Thyroid gland (tissue), 4 donors: Measurements from ENCODE around the gene OVOL3. TPM values are rescaled to one million over a fixed set of nuclear protein-coding genes. Genes with fewer than 3 reads are reported as not detected.

ENCODE experiments used
- DNase-seq, 2 donors: peaks; one replicate each; pipeline ENCODE4 v3.0.0-alpha.2; 2019
- H3K27ac ChIP-seq, 3 donors: fragments of 200-600 bp; sonication (generic); 1 replicate in 2 of 3; 2 replicates in 1 of 3; pipeline ENCODE4 v1.5.1; 2016 to 2019; ENCODE audit warnings: mild to moderate bottlenecking in 1 of 3, moderate library complexity in 1 of 3
- H3K27me3 ChIP-seq: fragments of 200-600 bp; sonication (generic); one replicate; pipeline ENCODE4 v1.5.1; 2019
- H3K36me3 ChIP-seq, 2 donors: fragments of 200-600 bp; sonication (generic); one replicate each; pipeline ENCODE4 v1.5.1; 2016 to 2019
- H3K4me1 ChIP-seq, 2 donors: fragments of 200-600 bp; sonication (generic); one replicate each; pipeline ENCODE4 v1.5.1; 2017 to 2019
- H3K4me3 ChIP-seq, 3 donors: fragments of 200-600 bp; sonication (generic); replicated peaks in 1 of 3; 1 replicate in 2 of 3; 2 replicates in 1 of 3; pipeline ENCODE4 v1.5.1; 2016; ENCODE audit warnings: mild to moderate bottlenecking in 1 of 3
- H3K9me3 ChIP-seq: fragments of 200-600 bp; sonication (generic); one replicate; pipeline ENCODE4 v1.5.1; 2017
- CTCF ChIP-seq, 6 experiments: fragments of 200-600 bp in 3 of 6; fragments of 450-650 bp in 3 of 6; sonication (generic) in 3 of 6; IDR thresholded peaks; one replicate each; pipeline ENCODE4 v1.5.1; 2016 to 2019; ENCODE audit warnings: antibody characterized with exemption in 6 of 6, mild to moderate bottlenecking in 2 of 6, inconsistent platforms in 1 of 6, moderate library complexity in 1 of 6
- POLR2A ChIP-seq, 2 donors: fragments of 450-650 bp; IDR thresholded peaks; one replicate each; pipeline ENCODE4 v1.6.1; 2017; ENCODE audit warnings: antibody characterized with exemption in 2 of 2, mild to moderate bottlenecking in 2 of 2, moderate library complexity in 1 of 2
- WGBS, 2 donors: methylation state at CpG; one replicate each; pipeline ENCODE4 v1.1.5; 2017; 5-methylcytosine and 5-hydroxymethylcytosine counted together
- intact Hi-C: fragments of 100-400 bp; cut with DNase I; formaldehyde crosslinking; loops from one replicate; pipeline ENCODE4 v1.15.1; 2023
- total RNA-seq, 4 donors: library from RNA; depleted of rRNA; stranded (reverse); fragments of >200 nt; gene quantifications; one replicate each; pipeline ENCODE4 v1.2.3, GENCODE V29; 2016

The OVOL3 gene
- total RNA-seq, 4 donors from 2014 or later = not detected

GRCh38 chr19:36092566-36092965 lies 18.4 kb upstream of the OVOL3 start:
- Histone ChIP-seq H3K4me1 (no peaks in the 10 kb centered on the region), H3K4me3 (no peak overlapping the region), H3K27me3 (no peaks in the 10 kb centered on the region), H3K36me3 (no peaks in the 10 kb centered on the region), H3K27ac (no peak overlapping the region), H3K9me3 (no peaks in the 10 kb centered on the region)
- DNase-seq = no peak
- WGBS, 2 donors = 97 to 98% methylated on average over 5 to 6 of the region's 7 CpGs
- TF ChIP-seq POLR2A (IDR thresholded peaks at IDR 0.05) (no peak), CTCF (IDR thresholded peaks at IDR 0.05) (no peak)
- intact Hi-C loops = no loop called here

- intact Hi-C loops = no loop called here
- no peak overlapping the region for H3K27ac ChIP-seq
- no peaks in the 10 kb centered on the region for H3K27me3 ChIP-seq
- DNase-seq = no peak
- no peaks in the 10 kb centered on the region for H3K4me1 ChIP-seq
- no peaks in the 10 kb centered on the region for H3K9me3 ChIP-seq
- WGBS, 2 donors = 89 to 90% methylated on average over 5 of the region's 5 CpGs
- TF ChIP-seq POLR2A (IDR thresholded peaks at IDR 0.05) (no peak), CTCF (IDR thresholded peaks at IDR 0.05) (no peak)
- H3K36me3 ChIP-seq = no peaks in the 10 kb centered on the region
- no peak overlapping the region for H3K4me3 ChIP-seq
Observed at GRCh38 chr19:36093146-36093662, 17.7 kb upstream of the OVOL3 start.

GRCh38 chr19:36093687-36094086 lies 17.3 kb upstream of the OVOL3 start:
- intact Hi-C loops = no loop called here
- TF ChIP-seq POLR2A (IDR thresholded peaks at IDR 0.05) = no peak
- TF ChIP-seq CTCF (IDR thresholded peaks at IDR 0.05) = no peak
- Histone ChIP-seq H3K9me3 (no peaks in the 10 kb centered on the region), H3K27ac (no peak overlapping the region), H3K4me3 (no peak overlapping the region), H3K4me1 (no peaks in the 10 kb centered on the region), H3K27me3 (no peaks in the 10 kb centered on the region), H3K36me3 (no peaks in the 10 kb centered on the region)
- WGBS, 2 donors = 77 to 78% methylated on average over 6 of the region's 6 CpGs
- DNase-seq = no peak

GRCh38 chr19:36097036-36097435 lies 13.9 kb upstream of the OVOL3 start:
- H3K36me3 ChIP-seq = no peaks in the 10 kb centered on the region
- no peak for DNase-seq
- H3K4me1 ChIP-seq = no peaks in the 10 kb centered on the region
- 81 to 90% methylated on average over 6 of the region's 6 CpGs for WGBS, 2 donors
- intact Hi-C loops = no loop called here
- H3K4me3 ChIP-seq = no peak overlapping the region
- no peak overlapping the region for H3K27ac ChIP-seq
- TF ChIP-seq POLR2A (IDR thresholded peaks at IDR 0.05) (no peak), CTCF (IDR thresholded peaks at IDR 0.05) (no peak)
- no peaks in the 10 kb centered on the region for H3K9me3 ChIP-seq
- H3K27me3 ChIP-seq = no peaks in the 10 kb centered on the region

- no peak for TF ChIP-seq POLR2A (IDR thresholded peaks at IDR 0.05)
- TF ChIP-seq CTCF (IDR thresholded peaks at IDR 0.05) = no peak
- Histone ChIP-seq H3K4me1 (no peaks in the 10 kb centered on the region), H3K9me3 (no peaks in the 10 kb centered on the region), H3K27me3 (no peaks in the 10 kb centered on the region), H3K36me3 (no peaks in the 10 kb centered on the region), H3K27ac (no peak overlapping the region), H3K4me3 (no peak overlapping the region)
- intact Hi-C loops = no loop called here
- DNase-seq = no peak
- WGBS, 2 donors = 85 to 88% methylated on average over 18 to 19 of the region's 19 CpGs
Observed at GRCh38 chr19:36099166-36099785, 11.7 kb upstream of the OVOL3 start.
